ENCODE data around the gene LSM14B. TPM values are rescaled to one million over a fixed set of nuclear protein-coding genes. Genes with fewer than 3 reads are reported as not detected.

LSM14B gene
- polyA plus RNA-seq, 1 experiment: 26.2 TPM

DNA sequence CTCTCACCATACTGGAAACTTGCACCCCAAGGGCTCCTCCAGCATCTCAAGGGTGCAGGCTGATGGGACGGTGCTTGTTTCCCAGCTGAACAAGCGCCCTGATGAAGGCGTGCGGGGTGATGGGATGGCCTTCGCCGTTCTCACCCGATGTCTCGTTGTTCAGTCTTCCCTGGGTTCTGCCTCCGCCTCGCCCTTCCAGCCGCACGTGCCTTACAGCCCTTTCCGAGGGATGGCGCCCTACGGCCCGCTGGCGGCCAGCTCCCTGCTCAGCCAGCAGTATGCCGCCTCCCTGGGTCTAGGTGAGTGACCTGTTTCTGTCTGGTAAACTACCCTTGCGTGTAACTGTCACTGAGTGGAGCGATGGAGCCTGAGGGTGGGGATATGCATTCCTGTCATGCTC lies 3.9 kb downstream of the LSM14B start:
- Histone ChIP-seq H3K4me3 (ENCODE audit: low read depth, low read length) (no peak overlapping the region), H3K27me3 (ENCODE audit: control insufficient read depth, insufficient read depth, low read length) (no peaks in the 10 kb centered on the region), H3K27ac (ENCODE audit: low read depth, low read length) (no peak overlapping the region), H3K9me3 (ENCODE audit: control insufficient read depth, insufficient read depth, low read length) (no peaks in the 10 kb centered on the region; the same call in 1 of the 2 replicates)
- TF ChIP-seq, protein P1, sequence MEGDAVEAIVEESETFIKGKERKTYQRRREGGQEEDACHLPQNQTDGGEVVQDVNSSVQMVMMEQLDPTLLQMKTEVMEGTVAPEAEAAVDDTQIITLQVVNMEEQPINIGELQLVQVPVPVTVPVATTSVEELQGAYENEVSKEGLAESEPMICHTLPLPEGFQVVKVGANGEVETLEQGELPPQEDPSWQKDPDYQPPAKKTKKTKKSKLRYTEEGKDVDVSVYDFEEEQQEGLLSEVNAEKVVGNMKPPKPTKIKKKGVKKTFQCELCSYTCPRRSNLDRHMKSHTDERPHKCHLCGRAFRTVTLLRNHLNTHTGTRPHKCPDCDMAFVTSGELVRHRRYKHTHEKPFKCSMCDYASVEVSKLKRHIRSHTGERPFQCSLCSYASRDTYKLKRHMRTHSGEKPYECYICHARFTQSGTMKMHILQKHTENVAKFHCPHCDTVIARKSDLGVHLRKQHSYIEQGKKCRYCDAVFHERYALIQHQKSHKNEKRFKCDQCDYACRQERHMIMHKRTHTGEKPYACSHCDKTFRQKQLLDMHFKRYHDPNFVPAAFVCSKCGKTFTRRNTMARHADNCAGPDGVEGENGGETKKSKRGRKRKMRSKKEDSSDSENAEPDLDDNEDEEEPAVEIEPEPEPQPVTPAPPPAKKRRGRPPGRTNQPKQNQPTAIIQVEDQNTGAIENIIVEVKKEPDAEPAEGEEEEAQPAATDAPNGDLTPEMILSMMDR (IDR thresholded peaks at IDR 0.05; ENCODE audit: low read depth, low read length): no peak
- POLR2A ChIA-PET: interaction anchor here (1.5 kb wide), 1 partner anchor 10 kb away, joined by 4 read pairs; no protein-coding TSS in a partner anchor
- DNase-seq (ENCODE audit: low read depth, low spot score): no peak
- CTCF ChIA-PET: interaction anchor here (2.6 kb wide), 1 partner anchor 10 kb away, joined by 17 read pairs; no protein-coding TSS in a partner anchor

DNA sequence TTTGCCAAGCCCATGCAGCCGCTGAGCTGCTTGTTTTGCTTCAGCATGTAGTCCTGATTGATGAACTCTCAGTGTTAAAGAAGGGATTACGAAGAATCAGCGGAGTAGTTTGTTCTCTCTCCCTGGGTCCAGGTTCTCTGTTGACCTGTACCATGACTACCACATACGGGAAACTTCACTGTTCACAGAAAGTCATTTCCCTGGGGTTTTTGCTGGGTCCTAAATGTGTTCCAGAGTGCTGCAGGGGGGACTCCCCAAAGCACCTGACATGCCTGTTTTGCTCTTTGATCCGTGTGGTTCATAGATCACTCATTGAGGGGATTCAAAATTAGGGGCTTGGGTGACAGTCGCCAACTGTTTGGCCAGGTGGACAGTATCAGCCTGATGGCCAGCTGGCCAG lies 5.5 kb downstream of the LSM14B start:
- ChIA-PET POLR2A (no interaction called here), CTCF (interaction anchor here (0.9 to 2.6 kb wide), 3 partner anchors 9 to 255 kb away, joined by 3 to 17 read pairs (median 7); no protein-coding TSS in a partner anchor)
- Histone ChIP-seq H3K4me3 (ENCODE audit: low read depth, low read length) (no peak overlapping the region), H3K27me3 (ENCODE audit: control insufficient read depth, insufficient read depth, low read length) (no peaks in the 10 kb centered on the region), H3K9me3 (ENCODE audit: control insufficient read depth, insufficient read depth, low read length) (no peaks in the 10 kb centered on the region; the same call in 1 of the 2 replicates), H3K27ac (ENCODE audit: low read depth, low read length) (no peak overlapping the region)
- TF ChIP-seq, protein P1 (IDR thresholded peaks at IDR 0.05; ENCODE audit: low read depth, low read length): no peak
- DNase-seq (ENCODE audit: low read depth, low spot score): no peak

DNA sequence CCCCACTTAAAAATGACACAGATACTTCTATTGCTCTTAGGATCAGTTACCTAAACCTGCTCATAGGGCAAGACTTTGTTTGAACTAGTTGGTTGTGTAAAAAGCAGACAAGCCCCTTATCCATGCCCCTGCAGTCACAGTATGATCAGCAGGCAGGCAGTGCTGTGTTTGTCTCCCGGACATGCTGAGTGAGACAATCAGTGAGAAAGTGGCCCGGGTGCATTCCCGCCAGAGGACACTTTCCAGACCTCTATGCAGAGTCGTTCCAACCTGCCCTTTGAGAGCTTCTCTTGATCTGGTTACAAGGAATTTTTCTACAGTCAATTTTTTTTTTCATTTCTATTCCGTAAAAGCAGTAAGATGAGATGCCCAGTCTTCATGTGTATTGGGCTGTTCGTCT lies 6.2 kb downstream of the LSM14B start:
- no peaks in the 10 kb centered on the region for H3K27me3 ChIP-seq (ENCODE audit: control insufficient read depth, insufficient read depth, low read length)
- H3K4me3 ChIP-seq (ENCODE audit: low read depth, low read length): no peak overlapping the region
- CTCF ChIA-PET: interaction anchor here (0.9 kb wide), 1 partner anchor 254 kb away, joined by 3 read pairs; no protein-coding TSS in a partner anchor
- no peak overlapping the region for H3K27ac ChIP-seq (ENCODE audit: low read depth, low read length)
- DNase-seq (ENCODE audit: low read depth, low spot score): no peak
- POLR2A ChIA-PET: no interaction called here
- TF ChIP-seq, protein P1 (IDR thresholded peaks at IDR 0.05; ENCODE audit: low read depth, low read length): no peak
- H3K9me3 ChIP-seq (ENCODE audit: control insufficient read depth, insufficient read depth, low read length): no peaks in the 10 kb centered on the region; the same call in 1 of the 2 replicates

DNA sequence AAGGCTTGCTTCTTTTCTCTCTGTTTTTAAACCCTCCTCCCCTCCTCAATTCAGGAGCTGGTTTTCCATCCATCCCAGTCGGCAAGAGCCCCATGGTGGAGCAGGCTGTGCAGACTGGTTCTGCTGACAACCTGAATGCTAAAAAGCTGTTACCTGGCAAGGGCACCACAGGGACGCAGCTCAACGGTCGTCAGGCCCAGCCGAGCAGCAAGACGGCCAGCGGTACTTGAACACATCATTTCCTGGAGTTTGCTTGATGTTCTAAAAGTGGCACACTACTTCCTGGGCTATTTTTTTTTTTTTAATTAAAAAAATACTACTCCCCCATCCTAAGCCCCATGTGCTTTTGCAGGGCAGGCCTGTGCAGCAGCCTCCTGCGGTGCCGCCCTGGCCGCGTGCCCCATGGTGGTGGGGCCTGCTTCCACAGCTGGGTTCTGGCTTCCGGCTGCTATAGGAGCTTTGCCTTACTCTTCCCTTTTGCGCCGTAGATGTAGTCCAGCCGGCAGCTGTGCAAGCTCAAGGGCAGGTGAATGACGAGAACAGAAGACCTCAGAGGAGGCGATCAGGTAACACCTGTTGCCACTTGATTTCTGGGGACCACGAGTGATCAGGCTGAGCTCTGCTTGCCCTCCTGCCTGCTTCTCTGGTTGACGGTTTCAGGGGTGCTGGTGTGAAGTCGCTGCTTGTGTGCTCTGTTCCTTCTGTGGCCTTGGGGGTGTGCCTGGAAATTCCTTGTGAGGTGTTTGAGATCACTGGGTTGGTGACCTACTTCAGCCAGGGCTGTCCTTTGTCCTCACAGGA lies 7.7 kb downstream of the LSM14B start:
- DNase-seq (ENCODE audit: low read depth, low spot score): no peak
- H3K4me3 ChIP-seq (ENCODE audit: low read depth, low read length): no peak overlapping the region
- no peaks in the 10 kb centered on the region for H3K27me3 ChIP-seq (ENCODE audit: control insufficient read depth, insufficient read depth, low read length)
- POLR2A ChIA-PET: no interaction called here
- TF ChIP-seq, protein P1 (IDR thresholded peaks at IDR 0.05; ENCODE audit: low read depth, low read length): no peak
- CTCF ChIA-PET: interaction anchor here (1.3 kb wide), 1 partner anchor 119 kb away, joined by 10 read pairs; no protein-coding TSS in a partner anchor
- no peak overlapping the region for H3K27ac ChIP-seq (ENCODE audit: low read depth, low read length)
- no peaks in the 10 kb centered on the region; the same call in 1 of the 2 replicates for H3K9me3 ChIP-seq (ENCODE audit: control insufficient read depth, insufficient read depth, low read length)
